ENCODE results near the gene C4orf54. TPM values are rescaled to one million over a fixed set of nuclear protein-coding genes. Genes with fewer than 3 reads are reported as not detected.

Gene C4orf54
- total RNA-seq, 6 experiments from 2014 or later = 0.02 to 0.03 (median 0.02) TPM; not detected in 1

- no peak for DNase-seq
- peaks cover 4% of the 10 kb centered on the region; the same call in 1 of the 2 replicates for H3K27me3 Mint-ChIP-seq (ENCODE audit: insufficient read depth)
- H3K4me3 Mint-ChIP-seq = no peak overlapping the region
- H3K36me3 Mint-ChIP-seq (ENCODE audit: low read depth) = no peaks in the 10 kb centered on the region
- no peaks in the 10 kb centered on the region for H3K9me3 Mint-ChIP-seq
- no peaks in the 10 kb centered on the region for H3K4me1 Mint-ChIP-seq (ENCODE audit: low read depth)
- TF ChIP-seq, protein P1, sequence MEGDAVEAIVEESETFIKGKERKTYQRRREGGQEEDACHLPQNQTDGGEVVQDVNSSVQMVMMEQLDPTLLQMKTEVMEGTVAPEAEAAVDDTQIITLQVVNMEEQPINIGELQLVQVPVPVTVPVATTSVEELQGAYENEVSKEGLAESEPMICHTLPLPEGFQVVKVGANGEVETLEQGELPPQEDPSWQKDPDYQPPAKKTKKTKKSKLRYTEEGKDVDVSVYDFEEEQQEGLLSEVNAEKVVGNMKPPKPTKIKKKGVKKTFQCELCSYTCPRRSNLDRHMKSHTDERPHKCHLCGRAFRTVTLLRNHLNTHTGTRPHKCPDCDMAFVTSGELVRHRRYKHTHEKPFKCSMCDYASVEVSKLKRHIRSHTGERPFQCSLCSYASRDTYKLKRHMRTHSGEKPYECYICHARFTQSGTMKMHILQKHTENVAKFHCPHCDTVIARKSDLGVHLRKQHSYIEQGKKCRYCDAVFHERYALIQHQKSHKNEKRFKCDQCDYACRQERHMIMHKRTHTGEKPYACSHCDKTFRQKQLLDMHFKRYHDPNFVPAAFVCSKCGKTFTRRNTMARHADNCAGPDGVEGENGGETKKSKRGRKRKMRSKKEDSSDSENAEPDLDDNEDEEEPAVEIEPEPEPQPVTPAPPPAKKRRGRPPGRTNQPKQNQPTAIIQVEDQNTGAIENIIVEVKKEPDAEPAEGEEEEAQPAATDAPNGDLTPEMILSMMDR (IDR thresholded peaks at IDR 0.05) = no peak
- no peak overlapping the region for H3K27ac Mint-ChIP-seq
These were observed 43.1 kb downstream of the C4orf54 start for GRCh38 chr4:99614491-99614890.

GRCh38 chr4:99612704-99613103 lies 44.9 kb downstream of the C4orf54 start:
- no peak overlapping the region for H3K4me3 Mint-ChIP-seq
- no peaks in the 10 kb centered on the region for H3K9me3 Mint-ChIP-seq
- H3K36me3 Mint-ChIP-seq (ENCODE audit: low read depth) = no peaks in the 10 kb centered on the region
- H3K4me1 Mint-ChIP-seq (ENCODE audit: low read depth) = no peaks in the 10 kb centered on the region
- H3K27me3 Mint-ChIP-seq (ENCODE audit: insufficient read depth) = peaks cover 4% of the 10 kb centered on the region; the same call in 1 of the 2 replicates
- TF ChIP-seq, protein P1 (IDR thresholded peaks at IDR 0.05) = no peak
- no peak overlapping the region for H3K27ac Mint-ChIP-seq
- no peak for DNase-seq

GRCh38 chr4:99612281-99612680 lies 45.3 kb downstream of the C4orf54 start:
- no peak for DNase-seq
- Mint-ChIP-seq H3K36me3 (ENCODE audit: low read depth) (no peaks in the 10 kb centered on the region), H3K27me3 (ENCODE audit: insufficient read depth) (peaks cover 4% of the 10 kb centered on the region; the same call in 1 of the 2 replicates), H3K4me3 (no peak overlapping the region), H3K9me3 (no peaks in the 10 kb centered on the region), H3K4me1 (ENCODE audit: low read depth) (no peaks in the 10 kb centered on the region), H3K27ac (no peak overlapping the region)
- TF ChIP-seq, protein P1 (IDR thresholded peaks at IDR 0.05) = no peak

DNA sequence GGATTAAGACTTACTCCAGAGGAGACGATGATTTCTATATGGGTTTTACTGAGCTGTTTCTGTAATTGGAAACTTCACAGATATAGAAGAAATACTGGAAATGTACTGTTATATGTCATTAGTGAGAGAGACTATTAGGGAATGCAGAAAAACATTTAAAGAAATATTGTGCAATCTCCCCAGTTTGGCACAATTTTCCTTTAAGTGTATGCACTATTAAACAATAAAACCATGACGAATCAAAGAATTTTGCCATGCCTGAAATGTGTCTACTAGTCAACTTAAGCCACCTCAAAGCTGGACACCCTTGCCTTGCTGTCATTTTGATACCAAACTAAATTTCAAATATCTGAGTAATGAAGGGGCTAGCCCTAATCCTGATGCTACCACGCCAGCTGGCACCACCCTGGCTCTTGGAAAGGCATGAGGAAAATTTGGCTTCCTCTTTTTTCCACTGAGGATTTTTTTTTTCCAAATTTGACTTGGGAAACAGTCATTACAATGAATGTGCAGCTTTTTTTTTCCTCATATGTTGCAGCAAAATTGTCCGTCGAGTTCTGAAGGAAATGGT lies 46.9 kb downstream of the C4orf54 start:
- H3K4me3 Mint-ChIP-seq = no peak overlapping the region

DNA sequence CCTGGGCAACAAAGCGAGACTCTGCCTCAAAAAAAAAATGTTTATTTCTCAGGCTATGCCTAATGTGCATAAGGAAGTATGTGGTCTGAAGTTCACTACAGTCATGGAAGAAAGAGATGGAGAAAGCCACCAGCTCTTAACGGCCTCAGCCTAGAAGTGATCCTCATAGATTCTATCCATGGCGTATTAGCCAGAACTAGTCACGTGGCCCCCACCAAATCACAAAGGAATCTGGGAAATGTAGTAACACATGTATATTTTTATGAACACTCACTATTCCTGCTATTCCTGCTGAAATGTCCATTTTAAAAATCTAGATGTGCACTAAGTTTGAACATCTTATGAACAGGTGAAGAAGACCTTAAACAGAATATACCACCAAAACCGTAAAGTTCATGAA lies 49.2 kb downstream of the C4orf54 start:
- TF ChIP-seq, protein P1 (IDR thresholded peaks at IDR 0.05) = no peak
- DNase-seq = no peak
- Mint-ChIP-seq H3K27me3 (ENCODE audit: insufficient read depth) (peaks cover 4% of the 10 kb centered on the region; the same call in 1 of the 2 replicates), H3K9me3 (no peaks in the 10 kb centered on the region), H3K36me3 (ENCODE audit: low read depth) (no peaks in the 10 kb centered on the region), H3K4me3 (no peak overlapping the region), H3K4me1 (ENCODE audit: low read depth) (no peaks in the 10 kb centered on the region), H3K27ac (no peak overlapping the region)

More for the DNA sequence above, 46.9 kb downstream of the C4orf54 start:
- Mint-ChIP-seq H3K9me3 (no peaks in the 10 kb centered on the region), H3K4me1 (ENCODE audit: low read depth) (no peaks in the 10 kb centered on the region), H3K27ac (no peak overlapping the region), H3K36me3 (ENCODE audit: low read depth) (no peaks in the 10 kb centered on the region), H3K27me3 (ENCODE audit: insufficient read depth) (peaks cover 4% of the 10 kb centered on the region; the same call in 1 of the 2 replicates)
- DNase-seq = peak; percentile 1
- TF ChIP-seq, protein P1 (IDR thresholded peaks at IDR 0.05) = no peak

Other genes with a start within 250 kb of the C4orf54 start
- gene ADH7, start 222.5 kb downstream of the C4orf54 start, total RNA-seq (2021; fragmentation: NEBNext Ultra II Directional; extraction: Animal tissue kit (Norgen Biotek cat#: 25700)) = not detected
- gene C4orf17, start 146.8 kb downstream of the C4orf54 start, total RNA-seq (2021; fragmentation: NEBNext Ultra II Directional; extraction: Animal tissue kit (Norgen Biotek cat#: 25700)) = not detected
- gene TRMT10A, start 93.8 kb downstream of the C4orf54 start, total RNA-seq (2021; fragmentation: NEBNext Ultra II Directional; extraction: Animal tissue kit (Norgen Biotek cat#: 25700)) = 1 to 10 TPM; 4.1 to 6.8 (median 5.2) TPM
- not detected for gene MTTP, start 83.0 kb downstream of the C4orf54 start, total RNA-seq (2021; fragmentation: NEBNext Ultra II Directional; extraction: Animal tissue kit (Norgen Biotek cat#: 25700))
- not detected for gene DAPP1, start 159.0 kb upstream of the C4orf54 start, total RNA-seq (2021; fragmentation: NEBNext Ultra II Directional; extraction: Animal tissue kit (Norgen Biotek cat#: 25700))
- gene LAMTOR3, start 236.6 kb upstream of the C4orf54 start, total RNA-seq (2021; fragmentation: NEBNext Ultra II Directional; extraction: Animal tissue kit (Norgen Biotek cat#: 25700)) = 10 to 100 TPM; 23.7 to 34.6 (median 26.8) TPM

Measured in HFFc6 (cell line).